Epithelial cell of proximal tubule (primary cell): ENCODE data around the gene SLC16A10. TPM values are rescaled to one million over a fixed set of nuclear protein-coding genes. Genes with fewer than 3 reads are reported as not detected.
"Not testable (repeated sequence)": the region's sequence is repeated elsewhere in the genome, so short reads cannot be mapped to it uniquely, and the experiment has no call there.

Experiments used
- DNase-seq: peaks from one replicate; pipeline ENCODE4 v3.0.0-alpha.2; 2011; ENCODE audit warnings: low read depth
- H3K4me3 ChIP-seq: 2 replicates; pipeline ENCODE4 v1.5.1; 2011; ENCODE audit warnings: low read depth, mild to moderate bottlenecking, low read length
- total RNA-seq: library from RNA; depleted of rRNA; stranded (reverse); fragments of >200 nt; gene quantifications from 2 replicates; pipeline ENCODE4 v1.2.3, GENCODE V29; 2015
- TF ChIP-seq, protein P1 (sequence below): conservative IDR thresholded peaks from 2 replicates; pipeline ENCODE4 v1.5.1; 2012; ENCODE audit warnings: low read depth, mild to moderate bottlenecking, low read length

The SLC16A10 gene
- total RNA-seq, 1 donor from 2014 or later = 0.63 TPM

DNA sequence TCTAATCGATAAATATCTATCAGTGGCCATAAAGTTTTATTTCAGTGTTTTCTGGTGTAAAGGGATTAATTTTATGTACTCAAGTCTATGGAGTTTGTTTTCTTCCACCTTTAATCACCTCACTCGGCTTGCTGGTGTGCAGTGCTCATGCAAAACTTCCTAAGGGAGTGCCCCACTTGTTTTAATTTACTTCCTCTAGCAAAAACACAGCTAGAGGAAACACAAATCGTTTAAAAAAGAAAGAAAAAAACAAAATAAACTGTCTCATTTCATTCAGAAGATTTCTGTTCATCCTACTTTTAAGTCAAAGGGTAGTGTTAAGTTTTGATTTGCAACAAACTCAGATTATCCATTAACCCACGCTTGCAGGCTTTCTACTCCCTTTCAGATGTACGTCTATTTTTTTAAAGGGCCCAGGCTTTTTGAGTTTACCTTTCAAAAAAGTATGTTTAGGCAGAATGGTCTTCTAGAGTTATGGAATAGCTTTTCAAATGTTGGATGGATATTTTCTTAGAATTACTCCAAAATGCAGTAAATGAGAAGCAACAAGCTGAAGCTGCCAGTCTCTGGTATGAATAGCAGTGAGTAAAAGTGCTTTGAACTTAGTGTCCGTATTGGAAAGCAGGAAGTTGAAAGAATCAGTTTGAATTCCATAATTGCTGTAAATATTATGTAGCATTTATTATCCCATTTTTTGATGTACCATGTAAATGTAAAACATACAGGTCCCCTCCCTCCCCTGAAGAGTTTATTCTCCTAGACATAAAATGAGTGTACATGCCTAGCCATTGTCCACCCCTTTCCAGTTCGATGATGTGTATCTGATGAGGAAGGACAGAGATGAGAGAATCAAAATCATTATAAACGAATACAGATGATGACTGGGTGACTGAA lies 113.3 kb downstream of the SLC16A10 start:
- TF ChIP-seq, protein P1, sequence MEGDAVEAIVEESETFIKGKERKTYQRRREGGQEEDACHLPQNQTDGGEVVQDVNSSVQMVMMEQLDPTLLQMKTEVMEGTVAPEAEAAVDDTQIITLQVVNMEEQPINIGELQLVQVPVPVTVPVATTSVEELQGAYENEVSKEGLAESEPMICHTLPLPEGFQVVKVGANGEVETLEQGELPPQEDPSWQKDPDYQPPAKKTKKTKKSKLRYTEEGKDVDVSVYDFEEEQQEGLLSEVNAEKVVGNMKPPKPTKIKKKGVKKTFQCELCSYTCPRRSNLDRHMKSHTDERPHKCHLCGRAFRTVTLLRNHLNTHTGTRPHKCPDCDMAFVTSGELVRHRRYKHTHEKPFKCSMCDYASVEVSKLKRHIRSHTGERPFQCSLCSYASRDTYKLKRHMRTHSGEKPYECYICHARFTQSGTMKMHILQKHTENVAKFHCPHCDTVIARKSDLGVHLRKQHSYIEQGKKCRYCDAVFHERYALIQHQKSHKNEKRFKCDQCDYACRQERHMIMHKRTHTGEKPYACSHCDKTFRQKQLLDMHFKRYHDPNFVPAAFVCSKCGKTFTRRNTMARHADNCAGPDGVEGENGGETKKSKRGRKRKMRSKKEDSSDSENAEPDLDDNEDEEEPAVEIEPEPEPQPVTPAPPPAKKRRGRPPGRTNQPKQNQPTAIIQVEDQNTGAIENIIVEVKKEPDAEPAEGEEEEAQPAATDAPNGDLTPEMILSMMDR = no peak
- DNase-seq = peak; percentile 18

DNA sequence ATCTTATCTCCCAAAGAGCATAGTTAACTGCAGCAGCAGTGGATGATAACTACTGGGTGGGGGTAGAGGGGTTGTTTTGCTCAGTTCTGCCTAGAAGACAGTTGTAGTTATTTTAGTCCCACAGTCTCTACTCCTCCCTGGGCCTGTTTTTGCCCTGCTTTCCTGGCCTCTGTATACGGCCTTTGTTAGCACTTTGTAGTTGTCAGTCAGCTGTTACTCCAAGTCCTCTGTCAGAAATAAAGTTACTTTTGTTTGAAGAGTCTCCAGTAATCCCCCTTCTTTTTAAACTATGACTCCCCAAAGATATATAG lies 113.9 kb downstream of the SLC16A10 start:
- no peak for DNase-seq
- no peak overlapping the region for H3K4me3 ChIP-seq
- TF ChIP-seq, protein P1 = no peak

More for the DNA sequence above, 113.3 kb downstream of the SLC16A10 start:
- peak overlapping the region; percentile 14 for H3K4me3 ChIP-seq

DNA sequence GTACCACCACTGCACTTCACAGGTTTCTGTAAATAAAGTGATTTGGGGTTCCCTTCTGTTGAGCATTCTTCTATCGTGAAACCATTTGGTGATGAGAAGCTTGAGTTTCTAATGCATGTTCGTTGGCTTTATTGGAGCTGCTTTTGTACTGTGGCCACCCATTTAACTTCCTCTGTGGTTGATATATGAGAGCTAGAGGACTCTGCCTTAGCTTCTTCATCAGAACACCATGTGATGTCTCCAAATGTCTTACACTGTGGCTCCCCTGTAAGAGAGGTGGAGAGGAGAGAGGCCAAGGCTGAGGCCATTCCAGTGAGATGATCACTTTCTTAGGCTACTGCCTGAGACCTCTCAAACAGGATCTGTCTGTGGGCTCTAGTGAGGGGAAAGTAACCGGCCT lies 114.5 kb downstream of the SLC16A10 start:
- H3K4me3 ChIP-seq = no peak overlapping the region
- TF ChIP-seq, protein P1 = no peak
- DNase-seq = no peak

DNA sequence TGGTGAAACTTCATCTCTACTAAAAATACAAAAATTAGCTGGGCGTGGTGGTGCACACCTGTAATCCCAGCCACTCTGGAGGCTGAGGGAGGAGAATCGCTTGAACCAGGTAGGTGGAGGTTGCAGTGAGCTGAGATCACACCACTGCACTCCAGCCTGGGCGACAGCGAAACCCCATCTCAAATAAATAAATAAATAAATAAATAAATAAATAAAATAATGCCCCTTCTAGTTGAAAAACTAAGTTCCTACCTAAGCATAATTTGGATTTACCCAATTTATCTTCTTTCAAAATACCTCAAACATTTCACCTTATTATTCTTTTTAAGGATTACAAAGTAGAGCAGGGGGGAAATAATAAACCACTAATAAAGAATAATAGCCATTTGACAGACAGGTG lies 116.2 kb downstream of the SLC16A10 start:
- H3K4me3 ChIP-seq, DNase-seq: not testable (repeated sequence)

DNA sequence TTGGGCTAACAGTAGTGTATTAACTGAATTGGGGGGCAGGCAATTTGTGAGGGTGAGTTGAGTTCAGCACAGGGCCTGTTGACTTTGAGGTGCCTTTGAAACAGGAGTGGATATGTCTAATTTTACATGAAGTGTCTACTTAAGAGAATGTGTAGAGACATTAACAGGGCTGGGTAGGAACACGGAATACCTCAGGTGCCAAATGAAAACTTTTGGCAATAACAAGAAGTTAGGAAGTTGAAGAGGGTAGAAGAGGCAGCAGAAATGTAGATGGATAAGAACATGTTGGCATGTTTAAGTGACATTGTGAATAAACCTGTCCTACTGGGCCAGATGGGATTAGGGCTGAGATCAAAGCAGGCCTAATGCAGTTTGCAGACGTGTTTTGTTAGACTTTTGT lies 117.0 kb downstream of the SLC16A10 start:
- H3K4me3 ChIP-seq = no peak overlapping the region
- no peak for DNase-seq
- TF ChIP-seq, protein P1 = no peak

DNA sequence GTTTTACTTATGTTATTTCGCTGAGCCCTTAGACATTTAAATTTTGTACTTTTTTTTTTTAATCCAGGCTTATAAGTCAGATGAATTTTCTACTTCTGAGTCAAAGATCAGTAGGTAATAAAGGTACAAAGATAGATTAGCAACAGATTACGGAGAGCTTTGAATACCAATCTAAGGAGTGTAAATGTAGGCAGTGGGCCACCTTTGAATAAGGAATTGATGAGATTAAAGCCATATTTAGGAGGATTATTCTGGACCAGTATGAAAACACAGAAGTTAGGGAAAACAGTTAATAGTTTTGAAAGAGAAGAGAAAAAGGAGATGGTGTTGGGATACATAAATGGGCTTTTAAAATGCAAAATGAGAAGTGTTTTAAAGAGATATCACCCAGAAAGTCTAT lies 117.6 kb downstream of the SLC16A10 start:
- no peak for DNase-seq
- H3K4me3 ChIP-seq = no peak overlapping the region
- TF ChIP-seq, protein P1 = no peak

DNA sequence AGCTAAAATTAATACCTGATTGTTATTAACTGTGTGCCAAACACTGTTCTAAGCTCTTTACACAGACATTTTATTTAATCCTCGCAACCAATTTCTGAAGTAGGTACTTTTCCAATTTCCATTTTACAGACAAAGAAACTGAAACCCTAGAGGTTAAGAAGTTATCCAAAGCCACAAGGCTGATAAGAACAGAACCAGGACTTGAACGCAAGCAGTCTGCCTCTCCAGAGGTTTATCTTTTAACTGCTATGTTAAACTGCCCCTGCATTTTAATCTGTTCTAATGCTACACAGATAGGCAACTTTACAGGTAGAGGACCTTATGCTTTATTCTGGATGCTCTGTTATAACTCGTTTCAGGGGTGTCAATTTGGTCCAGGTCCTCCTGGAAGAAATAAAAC lies 118.2 kb downstream of the SLC16A10 start:
- no peak for DNase-seq
- TF ChIP-seq, protein P1 = no peak
- H3K4me3 ChIP-seq = no peak overlapping the region
